ENCODE results near the gene ITGBL1.

ITGBL1 gene

DNA sequence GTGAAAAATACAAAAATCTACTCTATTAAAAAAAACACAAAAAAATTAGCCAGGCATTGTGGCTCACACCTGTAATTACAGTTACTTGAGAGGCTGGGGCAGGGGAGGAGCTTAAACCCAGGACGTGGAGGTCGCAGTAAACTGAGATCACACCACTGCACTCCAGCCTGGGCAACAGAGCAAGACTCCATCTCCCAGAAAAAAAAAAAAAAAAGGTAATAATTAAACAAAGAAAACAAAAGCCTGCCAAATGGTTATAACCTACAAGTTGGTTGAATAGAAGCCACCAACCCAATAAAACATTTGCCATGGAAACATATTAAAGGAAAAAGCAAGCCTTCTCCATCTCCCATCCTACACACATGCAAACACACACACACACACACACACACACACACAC, 255.2 kb downstream of the ITGBL1 start:
- DNase-seq, result no peak

DNA sequence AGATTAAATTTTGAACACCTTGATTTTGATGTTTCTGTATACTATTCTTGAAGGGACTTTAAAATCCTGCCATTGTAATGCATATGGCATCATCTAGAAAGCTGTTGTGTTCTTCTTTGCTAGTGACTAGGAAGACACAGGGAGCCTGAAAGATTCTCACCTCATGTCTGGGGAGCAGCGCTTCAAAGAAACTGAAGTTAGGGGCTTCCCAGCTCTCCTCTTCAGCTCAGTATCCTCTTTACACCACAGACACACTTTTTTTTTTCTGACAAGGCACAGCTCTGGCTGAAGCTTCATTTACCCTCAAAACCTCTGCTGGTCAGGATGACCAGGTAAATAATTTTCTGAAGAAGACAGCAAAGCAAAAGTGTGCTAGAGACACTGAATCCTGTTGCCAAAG, 255.6 kb downstream of the ITGBL1 start:
- no peak for DNase-seq

DNA sequence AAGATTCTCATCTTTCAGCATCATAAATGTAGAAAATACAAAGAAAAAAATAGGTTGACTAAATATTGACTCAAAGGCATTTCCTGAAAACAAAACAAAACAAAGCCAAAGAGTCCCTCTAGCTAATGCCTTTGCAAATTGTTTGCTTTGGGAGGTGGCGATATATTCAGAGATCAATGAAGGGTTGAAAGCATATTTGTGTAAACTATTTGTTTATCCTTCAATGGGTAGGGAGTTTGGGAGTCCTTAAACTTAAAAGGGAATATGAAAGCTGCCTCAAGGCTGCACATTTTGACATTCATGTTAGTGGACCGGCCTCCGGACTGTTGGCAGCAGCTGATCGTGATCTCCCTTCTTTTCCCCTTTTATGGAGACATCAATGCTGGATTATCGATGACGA, 257.5 kb downstream of the ITGBL1 start:
- no peak for DNase-seq

DNA sequence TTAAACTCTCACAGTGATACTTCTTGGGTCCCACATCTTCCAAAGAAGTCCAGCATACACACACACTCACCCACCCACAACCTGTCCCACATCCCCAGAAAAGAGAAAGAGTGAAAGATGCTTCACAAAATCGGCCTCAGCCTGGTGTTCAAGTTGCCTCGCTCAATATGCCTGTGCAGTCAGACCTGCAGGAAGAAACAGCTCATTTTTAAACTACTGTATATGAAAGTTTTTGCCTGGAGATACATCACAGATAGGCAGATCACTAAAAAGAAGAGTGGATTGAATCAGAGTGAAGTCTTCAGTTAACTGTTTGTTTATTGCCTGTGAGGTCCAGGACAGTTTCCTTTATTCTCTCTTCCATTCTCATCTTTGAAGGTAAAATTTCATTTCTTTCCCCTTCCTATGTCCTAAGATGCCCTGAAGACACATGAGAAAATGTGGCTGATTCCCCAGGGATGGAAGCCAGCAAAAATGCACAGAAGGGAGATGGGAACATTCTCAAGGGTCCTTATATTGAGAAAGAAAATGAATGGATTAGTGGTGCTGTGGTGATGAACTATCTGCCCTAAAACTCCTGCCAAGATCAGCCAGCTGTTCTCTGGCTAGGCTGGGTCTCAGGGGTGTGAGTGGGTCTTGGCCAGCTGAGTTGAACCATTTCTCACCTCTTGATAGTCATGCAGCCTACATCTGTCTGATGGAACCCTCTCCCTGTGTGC, 259.0 kb downstream of the ITGBL1 start:
- DNase-seq, result no peak

DNA sequence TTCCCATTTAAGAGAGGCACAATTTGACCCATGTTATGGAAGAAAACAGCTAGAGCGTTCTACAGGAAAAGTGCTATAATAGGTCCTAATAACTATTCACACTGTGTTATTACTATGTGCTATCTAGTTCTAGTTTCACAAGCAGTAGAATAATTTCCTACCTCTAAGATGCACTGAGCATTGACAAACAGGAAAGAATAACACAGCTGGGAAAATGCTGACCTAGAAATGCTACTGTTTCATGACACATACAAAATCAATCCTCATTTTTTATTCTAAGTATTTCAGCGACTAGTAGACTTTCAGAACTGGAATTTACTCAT, 259.5 kb downstream of the ITGBL1 start:
- DNase-seq, result no peak

DNA sequence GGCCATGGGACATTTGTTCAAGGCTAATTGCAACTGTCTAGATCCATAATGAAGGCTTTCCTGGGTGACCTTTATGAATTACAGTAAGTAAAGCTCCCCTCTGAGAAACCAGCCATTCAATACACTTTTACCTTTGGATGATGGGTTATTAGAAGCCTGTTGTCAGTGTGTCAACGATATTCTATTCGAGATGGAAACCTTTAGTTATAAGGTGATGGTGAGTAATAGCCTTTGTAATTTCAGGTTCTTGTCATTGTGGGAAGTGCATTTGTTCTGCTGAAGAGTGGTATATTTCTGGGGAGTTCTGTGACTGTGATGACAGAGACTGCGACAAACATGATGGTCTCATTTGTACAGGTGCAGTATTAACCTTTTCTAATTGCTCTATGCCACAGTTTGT, 261.7 kb downstream of the ITGBL1 start:
- DNase-seq, result no peak

DNA sequence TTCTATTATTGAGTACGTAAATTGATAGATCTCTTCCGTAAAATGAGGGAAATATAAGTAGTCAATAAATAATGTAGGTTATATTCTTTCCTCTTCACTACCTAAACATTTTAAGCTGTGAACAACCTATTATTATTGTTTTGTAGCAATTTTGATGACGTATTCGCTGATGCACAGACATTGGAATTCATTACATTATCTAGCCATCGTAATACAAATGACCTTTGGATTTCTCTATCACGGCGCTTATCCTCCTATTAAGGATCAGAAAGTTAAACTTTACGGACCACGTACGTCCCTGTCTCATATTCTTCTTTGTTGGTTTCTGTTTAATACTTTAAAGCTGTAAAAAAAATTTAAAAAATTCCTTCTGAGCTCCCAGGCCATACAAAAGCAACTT, 264.9 kb downstream of the ITGBL1 start:
- DNase-seq, result no peak

DNA sequence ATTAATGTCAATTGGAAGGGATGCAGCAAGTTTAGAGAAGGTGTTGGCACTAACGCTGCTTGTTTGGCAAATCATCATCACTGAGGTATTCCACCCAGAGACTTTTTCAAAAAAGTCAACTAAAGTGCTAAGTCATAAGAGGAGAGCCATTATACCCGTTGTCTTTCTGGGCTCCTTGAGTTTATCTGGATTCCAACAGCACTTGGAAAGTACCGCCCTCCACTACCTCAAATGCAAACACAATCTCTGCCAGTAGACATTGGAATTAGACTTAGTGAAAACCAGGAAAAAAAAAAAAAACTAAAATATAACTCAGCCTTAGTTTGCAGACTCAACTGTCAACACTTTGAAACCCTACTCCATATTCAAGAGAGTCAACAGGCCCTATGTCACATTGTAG, 266.0 kb downstream of the ITGBL1 start:
- DNase-seq, result no peak

DNA sequence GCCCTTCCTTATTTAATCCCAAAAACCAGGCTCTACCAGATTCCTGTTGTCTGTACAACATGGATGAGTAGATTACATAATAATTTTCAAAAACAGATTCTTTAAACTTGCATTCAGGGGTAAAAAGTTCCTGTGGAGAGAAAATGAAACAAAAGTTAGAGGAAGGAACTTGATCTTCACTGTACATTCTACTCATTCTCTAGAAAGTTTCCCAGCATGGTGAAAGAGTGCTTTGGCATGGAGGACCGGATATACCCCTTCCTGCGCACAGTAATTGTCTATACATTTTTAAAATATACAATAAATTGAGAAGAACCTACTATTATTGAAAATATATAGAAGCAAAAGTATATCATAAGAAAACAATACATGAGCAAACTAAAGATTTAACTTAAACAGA, 274.2 kb downstream of the ITGBL1 start:
- no peak for DNase-seq

DNA sequence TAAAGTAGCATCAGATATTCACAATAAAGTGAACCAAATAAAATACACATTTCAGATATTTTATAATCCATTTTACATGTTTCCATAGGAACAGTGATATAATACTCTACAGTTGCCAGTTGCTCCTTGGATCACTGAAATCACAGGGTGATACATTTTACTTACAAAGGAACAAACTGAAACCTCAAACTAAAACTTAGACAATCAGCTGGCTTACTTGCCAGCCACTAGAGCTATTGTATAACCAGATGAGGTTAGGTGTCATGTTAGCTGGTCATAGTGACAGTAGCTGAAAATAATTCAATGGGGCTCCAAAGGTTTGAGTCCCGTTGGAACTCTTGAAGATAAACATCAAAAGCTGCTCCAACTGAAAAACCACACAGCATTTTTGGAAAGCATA, 274.6 kb downstream of the ITGBL1 start:
- no peak for DNase-seq

DNA sequence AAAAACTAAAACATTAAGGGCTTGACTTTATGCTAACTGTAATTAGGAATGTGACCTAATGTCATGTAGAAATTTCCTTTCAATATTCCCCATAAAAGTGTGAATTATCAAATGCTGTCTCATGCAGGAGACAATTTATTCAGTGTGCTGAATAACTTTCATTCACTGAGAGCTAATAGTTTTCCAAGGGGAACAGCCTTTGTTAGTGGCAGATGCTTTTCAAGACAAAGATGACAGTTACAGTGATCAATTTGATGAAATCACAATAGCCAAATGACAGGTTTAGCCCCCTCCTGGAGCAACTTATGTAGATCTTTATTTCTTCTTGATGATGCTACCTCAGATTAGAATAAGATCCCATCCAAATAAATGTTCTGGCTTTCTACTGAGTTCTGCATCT, 275.5 kb downstream of the ITGBL1 start:
- no peak for DNase-seq

DNA sequence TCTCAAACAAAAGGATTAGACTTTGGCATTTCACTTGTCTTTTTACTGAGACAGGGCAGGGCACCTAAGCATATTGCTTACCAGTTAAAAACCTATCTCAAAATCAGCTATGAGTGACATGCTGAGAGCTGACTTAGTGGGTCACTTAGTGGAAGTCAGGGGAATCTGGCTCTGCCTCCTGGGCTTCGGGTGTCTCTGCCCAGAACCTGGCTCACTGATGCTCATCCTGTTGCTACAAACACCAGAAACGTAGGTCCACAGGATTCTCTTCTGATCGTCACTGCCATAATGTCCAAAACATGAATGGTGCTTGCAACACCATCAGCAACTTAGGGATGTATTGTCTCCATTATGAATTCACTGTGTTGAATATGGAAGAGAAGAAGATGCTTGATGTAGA, 276.1 kb downstream of the ITGBL1 start:
- no peak for DNase-seq

DNA sequence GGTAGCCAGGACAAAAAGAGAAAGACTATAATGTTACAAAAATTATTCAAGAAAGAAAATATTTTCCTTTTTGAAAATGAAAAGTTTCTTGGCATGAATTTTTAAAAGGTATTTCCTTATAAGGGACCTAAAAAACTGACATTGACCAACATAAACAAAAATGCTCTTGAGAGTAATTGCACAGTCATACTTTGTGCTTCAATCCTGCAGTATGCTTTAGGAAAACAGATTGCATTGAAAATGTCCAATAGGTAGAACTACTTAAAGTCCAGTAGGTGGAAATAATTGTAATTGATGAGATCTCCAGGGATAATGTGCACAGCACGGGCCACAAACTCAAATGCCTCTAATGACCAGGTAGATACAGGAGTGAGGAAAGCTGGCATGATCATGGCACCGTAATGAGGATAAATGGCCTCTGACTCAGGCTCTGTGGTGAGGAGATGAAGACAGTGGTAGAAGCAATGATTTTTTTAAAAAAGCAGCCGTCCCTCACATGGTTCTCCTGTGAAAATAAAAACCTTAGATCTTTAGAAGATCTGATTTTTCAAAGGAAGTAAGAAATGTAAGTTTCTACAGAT, 278.0 kb downstream of the ITGBL1 start:
- no peak for DNase-seq

DNA sequence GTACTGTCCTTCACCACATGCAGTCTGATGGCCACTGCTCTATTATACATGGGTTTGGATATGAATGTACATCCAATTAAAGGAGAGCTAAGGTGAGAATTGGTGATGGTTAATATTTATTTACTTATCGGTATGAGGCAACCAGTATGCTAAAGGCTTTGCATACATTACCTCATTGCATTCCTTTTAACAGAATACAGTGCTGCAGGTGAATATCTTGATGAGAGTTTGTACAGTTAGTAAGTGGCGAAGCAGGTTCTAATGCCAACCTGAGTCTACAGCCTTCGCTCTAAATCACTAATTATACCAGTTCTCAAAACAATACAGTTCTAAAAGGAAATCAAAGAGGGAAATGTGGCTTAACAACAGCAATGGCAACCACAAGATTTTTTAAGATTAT, 284.1 kb downstream of the ITGBL1 start:
- no peak for DNase-seq

DNA sequence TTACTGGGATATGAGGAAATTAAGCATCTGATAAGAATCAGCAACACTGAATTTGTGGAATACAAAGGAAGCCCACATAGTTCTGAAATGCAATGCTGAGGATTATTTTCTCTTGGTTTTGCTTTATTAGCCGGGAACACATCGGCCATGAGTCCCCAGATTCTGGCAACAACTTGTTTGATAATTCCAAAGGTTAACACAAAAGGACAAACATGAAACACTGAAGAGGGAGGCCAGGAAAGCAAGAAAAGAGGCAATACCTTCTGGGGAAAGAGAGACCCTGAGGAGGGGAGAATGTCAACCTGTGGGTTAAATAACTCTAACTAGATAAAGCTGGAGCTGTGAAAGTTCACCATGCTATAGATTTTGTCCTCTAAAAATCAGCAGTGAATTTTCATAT, 285.9 kb downstream of the ITGBL1 start:
- DNase-seq, result no peak

DNA sequence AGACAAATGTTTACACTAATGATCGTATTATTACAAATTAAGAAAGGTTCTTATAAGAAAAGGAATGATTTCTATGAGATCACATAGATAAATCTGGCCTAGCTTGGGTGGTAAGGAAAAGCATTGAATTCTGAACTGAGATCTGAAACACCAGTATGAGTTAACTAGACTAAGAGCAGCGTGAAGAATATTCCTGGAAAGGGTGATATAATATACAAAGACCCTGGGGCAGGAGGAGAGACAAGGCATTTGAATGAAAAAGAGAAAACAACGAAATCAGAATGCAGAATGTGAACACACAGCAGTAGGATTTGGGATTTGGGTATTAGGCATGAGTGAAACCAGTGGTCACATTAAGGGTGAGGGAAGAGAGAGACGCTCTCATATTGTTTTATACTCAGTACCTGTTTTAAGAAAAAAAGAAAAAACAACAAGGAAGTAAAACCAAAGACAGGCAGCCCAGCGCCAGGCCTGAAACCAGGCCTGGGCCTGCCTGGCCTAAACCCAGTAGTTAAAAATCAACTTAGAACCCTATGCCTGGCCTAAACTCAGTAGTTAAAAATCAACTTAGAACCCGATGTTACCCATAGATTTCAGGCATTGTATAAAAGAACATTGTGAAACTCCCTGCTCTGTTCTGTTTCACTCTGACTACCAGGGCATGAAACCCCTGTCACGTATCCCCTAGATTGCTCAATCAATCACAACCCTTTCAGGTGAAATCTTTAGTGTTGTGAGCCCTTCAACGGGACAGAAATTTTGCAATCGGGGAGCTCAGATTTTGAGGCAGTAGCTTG, 287.1 kb downstream of the ITGBL1 start:
- no peak for DNase-seq

DNA sequence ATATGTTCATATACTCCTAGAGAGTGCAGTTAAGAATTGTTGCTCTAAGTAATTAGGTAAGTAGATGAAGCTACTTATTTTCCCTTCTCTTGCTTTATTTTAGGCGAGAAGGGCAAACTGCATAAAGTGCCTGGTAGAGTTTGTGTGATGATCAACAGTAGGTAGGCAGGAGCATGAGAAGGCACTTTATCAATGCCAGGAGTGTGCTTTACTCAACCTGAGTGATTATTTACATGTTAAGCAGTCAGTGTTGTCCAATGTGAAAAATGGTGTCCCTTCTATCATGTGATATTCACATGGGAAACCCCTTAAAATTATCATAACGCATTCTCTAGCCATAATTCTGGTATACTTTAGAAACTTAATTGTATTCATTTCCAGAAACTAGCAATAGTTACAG, 294.0 kb downstream of the ITGBL1 start:
- no peak for DNase-seq

DNA sequence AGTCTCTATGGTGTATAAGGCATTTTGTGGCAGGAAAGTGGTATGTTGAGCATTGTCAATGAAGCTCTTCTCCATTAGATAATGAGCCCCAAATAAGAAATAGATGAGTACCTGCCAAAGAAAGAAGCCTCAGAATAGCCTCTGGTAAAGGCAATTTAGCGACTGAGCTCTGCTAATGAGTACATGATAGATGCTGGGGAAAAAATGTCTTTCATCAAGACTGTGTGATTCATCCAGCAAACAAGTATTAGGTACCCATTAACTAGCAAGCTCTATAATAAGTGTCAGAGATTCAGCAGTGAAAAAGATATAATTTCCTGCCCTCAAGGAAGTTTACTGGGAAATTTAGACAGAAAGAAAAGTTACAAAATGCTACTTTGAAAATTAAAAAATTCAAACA, 294.6 kb downstream of the ITGBL1 start:
- DNase-seq, result no peak

DNA sequence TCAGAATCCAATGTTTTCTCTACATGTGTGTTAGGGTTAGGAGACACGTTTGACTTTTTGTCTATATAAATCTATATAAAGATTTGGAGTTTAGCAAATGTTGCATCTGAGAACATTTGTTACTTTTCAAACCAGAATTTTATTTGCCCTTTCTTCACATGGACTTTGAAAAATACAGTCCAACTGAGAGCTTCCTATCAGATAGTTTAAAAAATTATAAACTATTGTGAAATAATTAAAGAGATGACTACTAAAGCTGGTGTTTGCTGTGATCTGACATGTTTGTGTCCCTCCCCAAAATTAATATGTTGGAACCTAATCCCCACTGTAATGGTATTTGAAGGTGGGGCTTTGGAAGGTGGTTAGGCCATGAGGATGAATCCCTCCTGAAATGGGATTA, 297.1 kb downstream of the ITGBL1 start:
- DNase-seq, result no peak

DNA sequence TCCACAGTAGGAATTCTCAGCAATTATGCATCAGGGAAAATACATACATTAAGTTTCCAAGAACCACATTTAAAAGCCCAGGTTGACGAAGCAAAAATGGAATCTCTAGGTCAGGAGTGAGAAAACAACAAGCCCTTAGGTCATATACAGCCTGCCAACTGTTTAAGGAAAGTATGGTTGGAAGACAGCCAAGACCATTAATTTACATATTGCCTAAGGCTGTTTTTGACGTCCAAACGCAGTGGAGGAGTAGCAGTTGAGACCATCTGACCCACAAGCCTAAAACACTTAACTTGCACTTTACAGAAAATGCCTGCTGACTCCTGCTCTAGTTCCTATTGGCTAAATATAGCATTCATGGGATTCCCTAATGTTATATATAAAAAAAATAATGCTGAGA, 299.0 kb downstream of the ITGBL1 start:
- DNase-seq, result peak; percentile 72

DNA sequence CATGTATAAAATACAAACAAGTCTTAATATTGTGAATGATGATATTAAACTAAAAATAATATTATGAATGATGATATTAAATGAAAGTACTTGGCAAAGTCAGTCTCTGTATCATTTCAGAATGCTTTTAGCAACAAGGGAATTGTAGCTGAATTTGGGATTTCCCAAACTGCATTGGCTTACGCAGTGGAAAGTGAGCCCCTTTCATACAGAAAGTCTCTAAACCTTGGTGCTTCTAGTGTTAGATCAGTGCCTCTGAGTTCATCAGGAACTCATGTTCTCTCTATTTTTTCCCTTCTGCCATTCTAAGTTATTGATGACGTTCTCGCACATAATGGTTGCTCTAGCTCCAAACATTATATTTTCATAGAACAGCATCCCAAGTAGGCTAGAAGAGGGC, 300.0 kb downstream of the ITGBL1 start:
- DNase-seq, result no peak

DNA sequence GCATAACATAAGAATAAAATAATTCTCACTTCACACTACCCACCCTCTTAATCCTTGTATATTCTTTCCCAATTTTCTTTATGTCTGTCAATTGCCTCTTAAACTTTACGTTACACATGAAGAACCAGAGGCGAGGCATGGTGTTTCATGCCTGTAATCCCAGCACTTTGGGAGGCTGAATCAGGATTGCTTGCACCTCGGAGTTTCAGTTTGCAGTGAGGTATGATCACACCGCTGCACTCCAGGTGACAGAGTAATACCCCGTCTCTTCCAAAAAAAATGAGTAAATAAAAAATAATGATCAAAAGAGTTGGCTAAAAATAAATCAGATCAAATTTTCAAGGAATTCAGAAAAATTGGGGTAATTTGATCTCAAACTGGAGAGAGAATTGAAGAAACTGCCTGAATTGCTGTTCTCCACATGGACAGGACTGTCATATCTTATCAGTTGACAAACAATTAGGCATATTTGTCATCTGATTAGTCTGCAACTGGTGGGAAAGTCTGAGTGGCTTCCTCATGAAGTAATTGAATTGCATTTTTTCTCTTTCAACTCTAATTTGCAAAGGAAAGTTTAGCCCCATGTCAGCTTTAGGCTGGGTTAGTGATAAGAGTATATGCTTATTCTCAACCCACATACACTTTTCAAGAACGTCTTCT, 302.9 kb downstream of the ITGBL1 start:
- DNase-seq, result no peak

DNA sequence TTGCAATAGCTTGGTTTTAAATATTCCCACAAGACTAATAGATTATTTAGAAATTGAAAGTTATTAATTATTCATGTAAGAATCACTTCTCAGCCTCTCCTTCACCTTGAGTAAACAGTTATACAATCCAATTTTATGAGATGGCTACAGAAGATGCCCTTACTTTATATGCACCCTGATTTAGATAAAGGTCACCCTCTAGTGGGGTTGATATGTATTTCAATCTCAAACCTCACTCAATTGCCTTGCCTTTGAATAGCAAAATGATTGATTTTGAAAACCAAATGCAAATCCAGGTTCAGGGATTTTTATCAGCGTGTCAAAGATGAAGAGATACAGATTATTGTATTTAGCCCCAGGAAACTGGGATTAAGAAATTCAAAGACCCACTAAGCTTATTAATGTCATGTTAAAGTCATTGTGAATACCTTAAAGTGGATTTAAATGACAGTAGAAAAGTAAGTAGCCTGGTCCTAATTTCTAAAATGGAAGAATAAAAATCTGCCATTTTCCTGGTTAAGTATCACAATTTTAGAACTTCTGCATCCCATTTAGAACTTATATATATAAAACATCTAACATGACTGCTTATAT, 305.1 kb downstream of the ITGBL1 start:
- DNase-seq, result peak; percentile 55

DNA sequence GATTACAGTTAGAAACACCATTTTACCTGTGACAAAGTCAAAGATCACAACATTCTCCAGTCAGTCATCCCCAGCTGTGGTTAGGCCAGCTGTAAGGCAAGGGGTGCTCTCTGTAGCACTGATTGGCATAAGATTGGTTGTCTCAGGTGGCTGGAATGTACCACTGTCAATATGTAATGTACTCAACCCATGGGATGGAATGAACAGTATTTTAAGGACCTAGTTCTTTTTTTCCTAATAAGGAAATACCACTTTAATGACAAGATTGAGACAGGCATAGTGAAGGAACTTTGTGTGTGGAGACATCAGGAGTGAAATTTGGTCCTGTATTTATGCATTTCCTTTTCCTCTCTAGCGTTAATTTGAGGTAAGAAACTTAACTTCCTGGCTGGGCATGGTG, 310.7 kb downstream of the ITGBL1 start:
- peak; percentile 20 for DNase-seq

Data from fibroblast of upper back skin (primary cell).